ENCODE data around the gene FRY.
A peak's percentile ranks its signal among the peaks of the same experiment; 100 is the strongest.

The FRY gene

GRCh38 chr13:32087955-32088747, 56.6 kb downstream of the FRY start:
- no peak overlapping the region for H3K4me3 ChIP-seq (ENCODE audit: low read depth, low read length)
- peak; percentile 15 for DNase-seq (ENCODE audit: low read depth)
- TF ChIP-seq CTCF (IDR thresholded peaks at IDR 0.05; ENCODE audit: control insufficient read depth, extremely low read depth, insufficient read depth), result no peak

GRCh38 chr13:32092496-32092895, 60.9 kb downstream of the FRY start:
- no peak for DNase-seq (ENCODE audit: low read depth)
- H3K4me3 ChIP-seq (ENCODE audit: low read depth, low read length), result no peak overlapping the region
- no peak for TF ChIP-seq CTCF (IDR thresholded peaks at IDR 0.05; ENCODE audit: control insufficient read depth, extremely low read depth, insufficient read depth)

- DNase-seq (ENCODE audit: low read depth), result no peak
- no peak for TF ChIP-seq CTCF (IDR thresholded peaks at IDR 0.05; ENCODE audit: control insufficient read depth, extremely low read depth, insufficient read depth)
- no peak overlapping the region for H3K4me3 ChIP-seq (ENCODE audit: low read depth, low read length)
Measured at GRCh38 chr13:32093006-32093405, 61.4 kb downstream of the FRY start.

- no peak for DNase-seq (ENCODE audit: low read depth)
- no peak overlapping the region for H3K4me3 ChIP-seq (ENCODE audit: low read depth, low read length)
- no peak for TF ChIP-seq CTCF (IDR thresholded peaks at IDR 0.05; ENCODE audit: control insufficient read depth, extremely low read depth, insufficient read depth)
Measured at GRCh38 chr13:32098272-32098671, 66.7 kb downstream of the FRY start.

- DNase-seq (ENCODE audit: low read depth), result no peak
- TF ChIP-seq CTCF (IDR thresholded peaks at IDR 0.05; ENCODE audit: control insufficient read depth, extremely low read depth, insufficient read depth), result no peak
- no peak overlapping the region for H3K4me3 ChIP-seq (ENCODE audit: low read depth, low read length)
Measured at GRCh38 chr13:32105653-32106313, 74.2 kb downstream of the FRY start.

GRCh38 chr13:32107474-32107873, 75.9 kb downstream of the FRY start:
- TF ChIP-seq CTCF (IDR thresholded peaks at IDR 0.05; ENCODE audit: control insufficient read depth, extremely low read depth, insufficient read depth), result no peak
- DNase-seq (ENCODE audit: low read depth), result no peak
- H3K4me3 ChIP-seq (ENCODE audit: low read depth, low read length), result no peak overlapping the region

Measured in LNCaP clone FGC (cell line).